ENCODE results near the gene RMND5B. TPM values are rescaled to one million over a fixed set of nuclear protein-coding genes. Genes with fewer than 3 reads are reported as not detected.

The RMND5B gene
- total RNA-seq, 1 experiment from 2014 or later: 48.4 TPM

- Histone ChIP-seq H3K9me3 (no peaks in the 10 kb centered on the region), H3K4me3 (ENCODE audit: low read depth, low read length) (no peak overlapping the region), H3K27me3 (replicated peaks; ENCODE audit: control insufficient read depth, insufficient read depth, low read length) (no peaks in the 10 kb centered on the region), H3K4me1 (peaks cover 3% of the 10 kb centered on the region; the same call in 1 of the 2 replicates), H3K36me3 (ENCODE audit: control insufficient read depth, insufficient read depth, low read length) (peaks cover 5% of the 10 kb centered on the region; the same call in 1 of the 2 replicates)
- no peaks in the 10 kb centered on the region for H3K9me3 Mint-ChIP-seq (ENCODE audit: unreplicated experiment)
- TF ChIP-seq, protein P1, sequence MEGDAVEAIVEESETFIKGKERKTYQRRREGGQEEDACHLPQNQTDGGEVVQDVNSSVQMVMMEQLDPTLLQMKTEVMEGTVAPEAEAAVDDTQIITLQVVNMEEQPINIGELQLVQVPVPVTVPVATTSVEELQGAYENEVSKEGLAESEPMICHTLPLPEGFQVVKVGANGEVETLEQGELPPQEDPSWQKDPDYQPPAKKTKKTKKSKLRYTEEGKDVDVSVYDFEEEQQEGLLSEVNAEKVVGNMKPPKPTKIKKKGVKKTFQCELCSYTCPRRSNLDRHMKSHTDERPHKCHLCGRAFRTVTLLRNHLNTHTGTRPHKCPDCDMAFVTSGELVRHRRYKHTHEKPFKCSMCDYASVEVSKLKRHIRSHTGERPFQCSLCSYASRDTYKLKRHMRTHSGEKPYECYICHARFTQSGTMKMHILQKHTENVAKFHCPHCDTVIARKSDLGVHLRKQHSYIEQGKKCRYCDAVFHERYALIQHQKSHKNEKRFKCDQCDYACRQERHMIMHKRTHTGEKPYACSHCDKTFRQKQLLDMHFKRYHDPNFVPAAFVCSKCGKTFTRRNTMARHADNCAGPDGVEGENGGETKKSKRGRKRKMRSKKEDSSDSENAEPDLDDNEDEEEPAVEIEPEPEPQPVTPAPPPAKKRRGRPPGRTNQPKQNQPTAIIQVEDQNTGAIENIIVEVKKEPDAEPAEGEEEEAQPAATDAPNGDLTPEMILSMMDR (IDR thresholded peaks at IDR 0.05; ENCODE audit: insufficient read depth in 1 of 2, low read depth in 1 of 2, low read length in 1 of 2, severe bottlenecking in 1 of 2, unreplicated experiment in 1 of 2): peak; percentile 80 to 95
- ChIA-PET POLR2A (interaction anchor here (0.6 to 1.5 kb wide), 2 partner anchors 70 to 609 kb away, joined by 3 to 5 read pairs; no protein-coding TSS in a partner anchor), CTCF (interaction anchor here (1.5 to 2.1 kb wide), 4 partner anchors 7 to 71 kb away, joined by 4 to 45 read pairs (median 7); partner anchors contain the start of gene NHP2)
- peaks cover 74% of the 10 kb centered on the region for H3K36me3 Mint-ChIP-seq (ENCODE audit: insufficient read depth, unreplicated experiment)
- no peaks in the 10 kb centered on the region for H3K4me1 Mint-ChIP-seq (ENCODE audit: low read depth, unreplicated experiment)
- BruUV-seq (replicated peaks): no TSS peak
- H3K4me3 Mint-ChIP-seq (ENCODE audit: unreplicated experiment): no peak overlapping the region
- no peaks in the 10 kb centered on the region for H3K27me3 Mint-ChIP-seq (ENCODE audit: insufficient read depth, unreplicated experiment)
- peak; percentile 86 for DNase-seq
- intact Hi-C loops (cut with micrococcal nuclease; ENCODE audit: unreplicated experiment): loop anchor here (1.0 to 2.0 kb wide), 4 partner anchors 15 to 70 kb away; partner anchors contain the start of gene RMND5B
- no peak overlapping the region for H3K27ac Mint-ChIP-seq (ENCODE audit: unreplicated experiment)
Measured at GRCh38 chr5:178145965-178146820, 15.4 kb downstream of the RMND5B start.

DNA sequence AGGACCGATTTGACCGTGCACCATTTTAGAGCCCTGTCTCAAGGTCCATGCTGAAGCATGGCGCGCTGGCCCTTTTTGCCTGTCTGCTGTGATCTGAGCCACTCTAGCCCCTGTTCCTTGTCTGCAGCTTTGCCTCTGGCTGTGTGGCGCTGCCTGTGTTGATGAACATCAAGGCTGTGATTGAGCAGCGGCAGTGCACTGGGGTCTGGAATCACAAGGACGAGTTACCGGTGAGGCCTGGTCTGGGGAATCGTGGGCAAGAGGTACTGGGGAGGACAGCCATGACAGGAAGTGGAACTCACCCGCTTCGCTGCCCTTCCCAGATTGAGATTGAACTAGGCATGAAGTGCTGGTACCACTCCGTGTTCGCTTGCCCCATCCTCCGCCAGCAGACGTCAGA lies 16.6 kb downstream of the RMND5B start:
- POLR2A ChIA-PET: interaction anchor here (0.6 kb wide), 1 partner anchor 11 kb away, joined by 4 read pairs; no protein-coding TSS in a partner anchor

More for the DNA sequence above, 16.6 kb downstream of the RMND5B start:
- Histone ChIP-seq H3K27me3 (replicated peaks; ENCODE audit: control insufficient read depth, insufficient read depth, low read length) (no peaks in the 10 kb centered on the region), H3K36me3 (ENCODE audit: control insufficient read depth, insufficient read depth, low read length) (peaks cover 5% of the 10 kb centered on the region; the same call in 1 of the 2 replicates), H3K9me3 (no peaks in the 10 kb centered on the region), H3K4me1 (peaks cover 3% of the 10 kb centered on the region; the same call in 1 of the 2 replicates), H3K4me3 (ENCODE audit: low read depth, low read length) (no peak overlapping the region)
- Mint-ChIP-seq H3K27ac (ENCODE audit: unreplicated experiment) (no peak overlapping the region), H3K4me1 (ENCODE audit: low read depth, unreplicated experiment) (no peaks in the 10 kb centered on the region), H3K36me3 (ENCODE audit: insufficient read depth, unreplicated experiment) (peaks cover 75% of the 10 kb centered on the region), H3K27me3 (ENCODE audit: insufficient read depth, unreplicated experiment) (no peaks in the 10 kb centered on the region), H3K9me3 (ENCODE audit: unreplicated experiment) (no peaks in the 10 kb centered on the region), H3K4me3 (ENCODE audit: unreplicated experiment) (no peak overlapping the region)
- BruUV-seq (replicated peaks): no TSS peak
- no peak for DNase-seq
- intact Hi-C loops (cut with micrococcal nuclease; ENCODE audit: unreplicated experiment): loop anchor here (2.0 kb wide), 2 partner anchors 17 kb away; partner anchors contain the start of gene RMND5B
- CTCF ChIA-PET: interaction anchor here (1.1 kb wide), 1 partner anchor 71 kb away, joined by 9 read pairs; no protein-coding TSS in a partner anchor
- TF ChIP-seq, protein P1 (IDR thresholded peaks at IDR 0.05; ENCODE audit: insufficient read depth in 1 of 2, low read depth in 1 of 2, low read length in 1 of 2, severe bottlenecking in 1 of 2, unreplicated experiment in 1 of 2): no peak

Data from Caco-2 (cell line).